Measurements from ENCODE around the gene MNX1. TPM values are rescaled to one million over a fixed set of nuclear protein-coding genes. Genes with fewer than 3 reads are reported as not detected.

Gene MNX1
- total and polyA plus RNA-seq, 9 of the 15 experiments (the other 6 are each of a cell fraction or from before 2014, with no cell fraction given), result 0.15 to 8.0 (median 1.4) TPM

GRCh38 chr7:157037028-157037427, 26.6 kb upstream of the MNX1 start:
- no peak overlapping the region for H3K27ac ChIP-seq (ENCODE audit: extremely low read depth, low read depth, low read length)
- no peaks in the 10 kb centered on the region for H3K36me3 ChIP-seq (ENCODE audit: control insufficient read depth, insufficient read depth, low read length)
- no peak overlapping the region for H3K4me2 ChIP-seq (ENCODE audit: insufficient read depth, low read length)
- H4K20me1 ChIP-seq (replicated peaks; ENCODE audit: control insufficient read depth, insufficient read depth, low read length), result peaks cover 6% of the 10 kb centered on the region; the same call in 1 of the 2 replicates
- no peak overlapping the region for H3K4me3 ChIP-seq
- WGBS (ENCODE audit: insufficient coverage, low coverage, missing lambda C conversion rate), result 3% methylated on average over 4 of the region's 4 CpGs
- ChIA-PET POLR2A (interaction anchor here (0.7 kb wide), 1 partner anchor 607 kb away, joined by 4 read pairs; no protein-coding TSS in a partner anchor), CTCF (ENCODE audit: low intra/inter-chr PET ratio) (interaction anchor here (0.8 kb wide), 1 partner anchor 53 kb away, joined by 3 read pairs; no protein-coding TSS in a partner anchor)
- peaks cover 2% of the 10 kb centered on the region; the same call in 1 of the 2 replicates for H3K9me3 ChIP-seq (replicated peaks; ENCODE audit: control insufficient read depth, insufficient read depth, low read depth, low read length)
- H2AFZ ChIP-seq (ENCODE audit: low read depth, low read length), result no peak overlapping the region
- in situ Hi-C loops (cut with MboI) (no loop called here), intact Hi-C loops (cut with micrococcal nuclease) (no loop called here)
- no peaks in the 10 kb centered on the region for H3K79me2 ChIP-seq (ENCODE audit: control insufficient read depth, insufficient read depth, low read length)
- DNase-seq (ENCODE audit: extremely low read depth in 1 of 4, low spot score in 3 of 4) (no peak), ATAC-seq (no peak), FAIRE-seq (no peak)
- TF ChIP-seq ZNF121 (CRISPR knock-in tag; conservative IDR thresholded peaks at IDR 0.05), result peak; percentile 79
- TF ChIP-seq ZNF395 (CRISPR knock-in tag; IDR thresholded peaks at IDR 0.05), result no peak
- no peak for TF ChIP-seq KDM2B (CRISPR knock-in tag; IDR thresholded peaks at IDR 0.05)
- no peak overlapping the region for H3K9ac ChIP-seq (ENCODE audit: insufficient read depth in 1 of 2, low read depth in 2 of 2, low read length in 2 of 2)
- H3K27me3 ChIP-seq (ENCODE audit: control insufficient read depth in 2 of 2, insufficient read depth in 2 of 2, low read length in 2 of 2), result peaks cover 78 to 83% of the 10 kb centered on the region in 2 experiments
- BruUV-seq (replicated peaks), result no TSS peak
- peaks cover 10 to 31% of the 10 kb centered on the region in 2 experiments; a peak in 4 of 5 replicates for H3K4me1 ChIP-seq (replicated peaks in 1 of 2; ENCODE audit: control insufficient read depth in 2 of 2, insufficient read depth in 2 of 2, low read length in 2 of 2)
- no peaks in the 10 kb centered on the region for H3K9me1 ChIP-seq (ENCODE audit: control insufficient read depth, insufficient read depth, low read length)

- Histone ChIP-seq H3K9me3 (replicated peaks; ENCODE audit: control insufficient read depth, insufficient read depth, low read depth, low read length) (peaks cover 2% of the 10 kb centered on the region; the same call in 1 of the 2 replicates), H3K36me3 (ENCODE audit: control insufficient read depth, insufficient read depth, low read length) (no peaks in the 10 kb centered on the region), H3K79me2 (ENCODE audit: control insufficient read depth, insufficient read depth, low read length) (no peaks in the 10 kb centered on the region), H3K9ac (ENCODE audit: insufficient read depth in 1 of 2, low read depth in 2 of 2, low read length in 2 of 2) (no peak overlapping the region), H3K9me1 (ENCODE audit: control insufficient read depth, insufficient read depth, low read length) (no peaks in the 10 kb centered on the region), H3K27me3 (ENCODE audit: control insufficient read depth in 2 of 2, insufficient read depth in 2 of 2, low read length in 2 of 2) (peaks cover 74 to 81% of the 10 kb centered on the region in 2 experiments), H3K4me2 (ENCODE audit: insufficient read depth, low read length) (no peak overlapping the region), H4K20me1 (replicated peaks; ENCODE audit: control insufficient read depth, insufficient read depth, low read length) (no peaks in the 10 kb centered on the region; the same call in 1 of the 2 replicates), H3K4me1 (replicated peaks in 1 of 2; ENCODE audit: control insufficient read depth in 2 of 2, insufficient read depth in 2 of 2, low read length in 2 of 2) (peaks cover 3 to 25% of the 10 kb centered on the region in 2 experiments; a peak in 4 of 5 replicates), H2AFZ (ENCODE audit: low read depth, low read length) (no peak overlapping the region), H3K27ac (ENCODE audit: extremely low read depth, low read depth, low read length) (no peak overlapping the region), H3K4me3 (no peak overlapping the region)
- DNase-seq (ENCODE audit: extremely low read depth in 1 of 4, low spot score in 3 of 4), result no peak
- no TSS peak for BruUV-seq (replicated peaks)
- POLR2A ChIA-PET, result no interaction called here
- TF ChIP-seq BCOR (IDR thresholded peaks at IDR 0.05) (0 out of 2 replicates have a peak, but pooled peaks have one; percentile 47), TRIM28 (IDR thresholded peaks at IDR 0.05) (0 out of 2 replicates have a peak, but pooled peaks have one; percentile 24), POLR3A (IDR thresholded peaks at IDR 0.05; ENCODE audit: borderline replicate concordance, extremely low read depth, insufficient read depth, insufficient read length) (no peak), ATF4 (CRISPR knock-in tag; IDR thresholded peaks at IDR 0.05) (no peak), MXI1 (IDR thresholded peaks at IDR 0.05; ENCODE audit: low read depth, low read length) (no peak), RBM25 (IDR thresholded peaks at IDR 0.05; ENCODE audit: low read depth, low read length, severe bottlenecking) (peak; percentile 93), RBM14 (IDR thresholded peaks at IDR 0.05; ENCODE audit: borderline replicate concordance, insufficient read depth, low read depth, low read length) (no peak), ZBTB34 (CRISPR knock-in tag; IDR thresholded peaks at IDR 0.05) (no peak)
- FAIRE-seq, result no peak
- in situ Hi-C loops (cut with MboI) (no loop called here), intact Hi-C loops (cut with micrococcal nuclease) (no loop called here)
- WGBS (ENCODE audit: insufficient coverage, low coverage, missing lambda C conversion rate), result 0% methylated on average over 1 of the region's 1 CpG
- CTCF ChIA-PET (ENCODE audit: low intra/inter-chr PET ratio), result no interaction called here
- ATAC-seq, result no peak
Measured at GRCh38 chr7:157035979-157036378, 25.5 kb upstream of the MNX1 start.
